ENCODE data around the gene IL4I1.

- TF ChIP-seq CTCF (IDR thresholded peaks at IDR 0.05) (no peak), POLR2AphosphoS5 (IDR thresholded peaks at IDR 0.05; ENCODE audit: insufficient read depth in 1 of 2, low read depth in 1 of 2) (no peak), POLR2A (IDR thresholded peaks at IDR 0.05) (no peak)
Measured at GRCh38 chr19:49861541-49862378, 34.9 kb downstream of the IL4I1 start.
